ENCODE data around the gene ANAPC15.

DNA sequence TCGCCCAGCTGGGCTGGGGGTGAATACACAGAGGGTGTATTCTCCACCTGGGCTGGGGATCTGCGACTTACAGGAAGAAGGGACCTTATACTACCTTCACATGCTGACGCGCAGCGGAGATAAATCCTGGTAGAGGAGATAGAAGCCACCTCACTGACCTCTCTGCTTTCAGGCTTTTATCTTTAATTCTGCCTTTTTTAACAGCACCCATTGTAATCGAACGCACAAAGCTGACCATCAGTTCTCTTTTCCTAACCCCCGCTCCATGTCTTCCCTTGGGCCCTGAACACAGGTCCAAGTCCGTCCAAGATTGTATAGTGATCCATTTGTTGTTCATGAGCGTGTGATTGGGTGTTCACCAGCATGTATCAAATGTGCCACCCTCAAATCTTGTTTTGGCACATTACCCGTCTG is 8.7 kb downstream of the ANAPC15 start:
- TF ChIP-seq SUZ12 (IDR thresholded peaks at IDR 0.05; ENCODE audit: extremely low read depth, insufficient read depth, insufficient read length) = no peak
- no peak for TF ChIP-seq YY1 (IDR thresholded peaks at IDR 0.05; ENCODE audit: insufficient read depth, insufficient read length)
- no peak for TF ChIP-seq ZNF274 (IDR thresholded peaks at IDR 0.05; ENCODE audit: low read depth, low read length)
